HepG2 (cell line): Measurements from ENCODE around the gene SULT1C4. TPM values are rescaled to one million over a fixed set of nuclear protein-coding genes. Genes with fewer than 3 reads are reported as not detected.

Source experiments
- AHDC1 ChIP-seq: sonication (generic); formaldehyde crosslinking; IDR thresholded peaks from 2 replicates; pipeline ENCODE4 v1.5.1; 2020; ENCODE audit warnings: mild to moderate bottlenecking, missing genetic modification reagents, borderline replicate concordance
- HDAC6 ChIP-seq: fragments of 200-600 bp; sonication (generic); IDR thresholded peaks from 2 replicates; pipeline ENCODE4 v1.7.0; 2017; ENCODE audit warnings: mild to moderate bottlenecking, antibody characterized with exemption, low read length, low read depth
- NFE2L2 ChIP-seq: fragments of 150-350 bp; IDR thresholded peaks from 2 replicates; pipeline ENCODE4 v1.6.1; 2014; ENCODE audit warnings: low read length
- NR2F6 ChIP-seq, 2 experiments: IDR thresholded peaks; 2 replicates each; pipeline ENCODE4 v1.6.1; 2016; ENCODE audit warnings: antibody characterized with exemption in 1 of 2, mild to moderate bottlenecking in 1 of 2
- TMF1 ChIP-seq: sonication (generic); formaldehyde crosslinking; IDR thresholded peaks from 2 replicates; pipeline ENCODE4 v1.8.1; 2022; ENCODE audit warnings: low read depth, missing genetic modification reagents
- USF2 ChIP-seq, 2 experiments: sonication (generic) in 1 of 2; formaldehyde crosslinking in 1 of 2; IDR thresholded peaks; 2 replicates each; pipeline versions ENCODE4 v1.5.1 to v1.6.1; 2011 to 2020; ENCODE audit warnings: borderline replicate concordance in 1 of 2, low read depth in 1 of 2, low read length in 1 of 2, mild to moderate bottlenecking in 1 of 2, missing genetic modification reagents in 1 of 2, moderate library complexity in 1 of 2
- ZBTB21 ChIP-seq: sonication (generic); formaldehyde crosslinking; IDR thresholded peaks from 2 replicates; pipeline ENCODE4 v1.4.0; 2020; ENCODE audit warnings: missing genetic modification reagents
- ZNF17 ChIP-seq: sonication (generic); formaldehyde crosslinking; IDR thresholded peaks from 2 replicates; pipeline ENCODE4 v1.5.0; 2020; ENCODE audit warnings: mild to moderate bottlenecking, missing genetic modification reagents
- ZNF24 ChIP-seq: fragments of 450-650 bp; IDR thresholded peaks from 2 replicates; pipeline ENCODE4 v1.6.1; 2017; ENCODE audit warnings: antibody characterized with exemption, mild to moderate bottlenecking
- ZNF275 ChIP-seq: sonication (generic); formaldehyde crosslinking; IDR thresholded peaks from 2 replicates; pipeline ENCODE4 v1.8.0; 2022; ENCODE audit warnings: missing genetic modification reagents, mild to moderate bottlenecking, inconsistent platforms, borderline replicate concordance
- ZNF775 ChIP-seq: sonication (generic); formaldehyde crosslinking; IDR thresholded peaks from 2 replicates; pipeline ENCODE4 v1.4.0; 2020; ENCODE audit warnings: missing genetic modification reagents, mild to moderate bottlenecking, moderate library complexity, borderline replicate concordance
- ZNF784 ChIP-seq: sonication (generic); formaldehyde crosslinking; IDR thresholded peaks from 2 replicates; pipeline ENCODE4 v1.5.1; 2020; ENCODE audit warnings: missing genetic modification reagents, mild to moderate bottlenecking, borderline replicate concordance
- polyA plus RNA-seq, 8 experiments: library from polyadenylated mRNA; depleted of rRNA in 3 of 8; stranded (reverse) in 7 of 8; unstranded in 1 of 8; fragments of >200 nt; fragmentation: Illumina TruSeq in 4 of 8; extraction: Trizol in 4 of 8; gene quantifications; 2 replicates each; pipeline versions ENCODE4 v1.2.1 to v1.2.3, GENCODE V29; 2011 to 2016; ENCODE audit warnings: low read depth in 4 of 8, missing spikeins in 1 of 8, mixed read lengths in 1 of 8; ENCODE audit not compliant: insufficient read depth in 1 of 8
- total RNA-seq, 5 experiments: library from RNA; depleted of rRNA; stranded (reverse); fragments of >200 nt; fragmentation: Illumina TruSeq; extraction: Trizol; gene quantifications; 2 replicates each; pipeline ENCODE4 v1.2.3, GENCODE V29; 2016; ENCODE audit warnings: low read depth in 1 of 5

SULT1C4 gene
- total and polyA plus RNA-seq, 2 of the 13 experiments (the other 11 are each of a cell fraction or from before 2014, with no cell fraction given), result 1.3 to 8.6 TPM

- TF ChIP-seq AHDC1 (CRISPR knock-in tag) (peak; percentile 77; the same call in 1 of the 2 replicates), ZNF775 (no peak), TMF1 (no peak), ZNF24 (no peak), ZBTB21 (CRISPR knock-in tag) (no peak), HDAC6 (no peak), ZNF784 (no peak), ZNF275 (CRISPR knock-in tag) (no peak), NFE2L2 (no peak), NR2F6 (IDR thresholded peaks at IDR 0.05) (peak; percentile 83), NR2F6 (CRISPR knock-in tag; IDR thresholded peaks at IDR 0.05) (peak; percentile 89), ZNF17 (CRISPR knock-in tag) (no peak), USF2 (IDR thresholded peaks at IDR 0.05; ENCODE audit: low read depth, low read length) (no peak), USF2 (CRISPR knock-in tag; IDR thresholded peaks at IDR 0.05; ENCODE audit: borderline replicate concordance) (no peak)
Measured at GRCh38 chr2:108385411-108386071, 7.8 kb downstream of the SULT1C4 start (continued).
